H9 (cell line): ENCODE measurements around the gene PMP22. TPM values are rescaled to one million over a fixed set of nuclear protein-coding genes. Genes with fewer than 3 reads are reported as not detected.

Source experiments
- DNase-seq: peaks from one replicate; pipeline ENCODE4 v3.0.0-alpha.2; 2017
- H2AFZ ChIP-seq: one replicate; pipeline ENCODE4 v1.6.1; 2013; ENCODE audit warnings: mild to moderate bottlenecking, low read length, control low read depth, moderate library complexity
- H2AK5ac ChIP-seq: 2 replicates; pipeline ENCODE4 v1.6.1; 2013; ENCODE audit warnings: low read length, control low read depth, mixed read lengths; ENCODE audit not compliant: insufficient read length
- H2BK120ac ChIP-seq: one replicate; pipeline ENCODE4 v1.6.1; 2013; ENCODE audit warnings: low read depth, mild to moderate bottlenecking, low read length, control low read depth, inconsistent platforms; ENCODE audit not compliant: poor library complexity, severe bottlenecking
- H2BK12ac ChIP-seq: 2 replicates; pipeline ENCODE4 v1.6.1; 2013; ENCODE audit warnings: low read length, control low read depth, mixed read lengths, low read depth; ENCODE audit not compliant: insufficient read length
- H2BK15ac ChIP-seq: 2 replicates; pipeline ENCODE4 v1.6.1; 2013; ENCODE audit warnings: low read depth, low read length, control low read depth
- H2BK20ac ChIP-seq: one replicate; pipeline ENCODE4 v1.6.1; 2013; ENCODE audit warnings: low read depth, mild to moderate bottlenecking, low read length, control low read depth, inconsistent platforms; ENCODE audit not compliant: poor library complexity, severe bottlenecking
- H2BK5ac ChIP-seq: 2 replicates; pipeline ENCODE4 v1.6.1; 2013; ENCODE audit warnings: low read length, control low read depth, mixed read lengths; ENCODE audit not compliant: insufficient read length
- H3K14ac ChIP-seq: 2 replicates; pipeline ENCODE4 v1.6.1; 2013; ENCODE audit warnings: low read length, control low read depth; ENCODE audit not compliant: insufficient read depth
- H3K18ac ChIP-seq: 2 replicates; pipeline ENCODE4 v1.6.1; 2013; ENCODE audit warnings: low read depth, mild to moderate bottlenecking, mixed read lengths, low read length, control low read depth; ENCODE audit not compliant: insufficient read length
- H3K23ac ChIP-seq: 2 replicates; pipeline ENCODE4 v1.6.1; 2013; ENCODE audit warnings: low read length, control low read depth, mixed read lengths, low read depth; ENCODE audit not compliant: insufficient read length
- H3K23me2 ChIP-seq: 2 replicates; pipeline ENCODE4 v1.6.1; 2013; ENCODE audit warnings: low read depth, mild to moderate bottlenecking, mixed read lengths, low read length, control low read depth; ENCODE audit not compliant: insufficient read length, poor library complexity, severe bottlenecking
- H3K27ac ChIP-seq: 2 replicates; pipeline ENCODE4 v1.5.1; 2013; ENCODE audit warnings: low read length, control low read depth, mixed read lengths, low read depth; ENCODE audit not compliant: insufficient read length
- H3K27me3 ChIP-seq: 2 replicates; pipeline ENCODE4 v1.6.1; 2013; ENCODE audit warnings: low read length, control low read depth, inconsistent platforms; ENCODE audit not compliant: insufficient read depth
- H3K4ac ChIP-seq: 2 replicates; pipeline ENCODE4 v1.6.1; 2013; ENCODE audit warnings: low read depth, mild to moderate bottlenecking, control low read depth, inconsistent platforms, low read length, moderate library complexity
- H3K4me1 ChIP-seq: 2 replicates; pipeline ENCODE4 v1.6.1; 2013; ENCODE audit warnings: low read length, control low read depth, inconsistent platforms; ENCODE audit not compliant: insufficient read depth
- H3K4me2 ChIP-seq: 2 replicates; pipeline ENCODE4 v1.6.1; 2013; ENCODE audit warnings: low read length, control low read depth, mixed read lengths; ENCODE audit not compliant: insufficient read length, insufficient read depth
- H3K56ac ChIP-seq: 2 replicates; pipeline ENCODE4 v1.6.1; 2013; ENCODE audit warnings: low read depth, mild to moderate bottlenecking, mixed read lengths, low read length, control low read depth; ENCODE audit not compliant: insufficient read length
- H3K79me1 ChIP-seq: 2 replicates; pipeline ENCODE4 v1.6.1; 2013; ENCODE audit warnings: low read depth, mild to moderate bottlenecking, moderate library complexity, low read length, control low read depth, inconsistent platforms; ENCODE audit not compliant: insufficient read depth, poor library complexity, severe bottlenecking
- H3K79me2 ChIP-seq: 2 replicates; pipeline ENCODE4 v1.6.1; 2013; ENCODE audit warnings: low read length, control low read depth, inconsistent platforms; ENCODE audit not compliant: insufficient read depth
- H3K9ac ChIP-seq: 2 replicates; pipeline ENCODE4 v1.6.1; 2013; ENCODE audit warnings: low read length, control low read depth, mixed read lengths; ENCODE audit not compliant: insufficient read length; ENCODE audit errors: extremely low read depth
- H3K9me3 ChIP-seq: one replicate; pipeline ENCODE4 v1.6.1; 2013; ENCODE audit warnings: low read depth, low read length, inconsistent platforms; ENCODE audit not compliant: control insufficient read depth
- H3T11ph ChIP-seq: one replicate; pipeline ENCODE4 v1.6.1; 2013; ENCODE audit warnings: mild to moderate bottlenecking, low read length, control low read depth, inconsistent platforms
- H4K20me1 ChIP-seq: one replicate; pipeline ENCODE4 v1.6.1; 2013; ENCODE audit not compliant: control insufficient read depth, insufficient read length, insufficient read depth
- H4K5ac ChIP-seq: 2 replicates; pipeline ENCODE4 v1.6.1; 2013; ENCODE audit warnings: low read depth, mild to moderate bottlenecking, mixed read lengths, low read length, control low read depth; ENCODE audit not compliant: insufficient read length
- H4K8ac ChIP-seq: replicated peaks from 2 replicates; pipeline ENCODE4 v1.6.1; 2013; ENCODE audit warnings: low read length, control low read depth, mixed read lengths, low read depth; ENCODE audit not compliant: insufficient read length
- H4K91ac ChIP-seq: 2 replicates; pipeline ENCODE4 v1.6.1; 2013; ENCODE audit warnings: low read depth, mild to moderate bottlenecking, moderate library complexity, mixed read lengths, low read length, control low read depth; ENCODE audit not compliant: insufficient read length
- H3K27ac Mint-ChIP-seq, 3 experiments: 2 replicates in 2 of 3; 3 replicates in 1 of 3; pipeline ENCODE4 v1.8.0; 2020 to 2021; ENCODE audit warnings: mixed read lengths in 3 of 3, mild to moderate bottlenecking in 1 of 3, moderate library complexity in 1 of 3
- H3K27me3 Mint-ChIP-seq: 2 replicates; pipeline ENCODE4 v1.8.0; 2021; ENCODE audit warnings: low read depth, mild to moderate bottlenecking, moderate library complexity, mixed read lengths
- H3K36me3 Mint-ChIP-seq, 3 experiments: 2 replicates in 2 of 3; 3 replicates in 1 of 3; pipeline ENCODE4 v1.8.0; 2020 to 2021; ENCODE audit warnings: low read depth in 3 of 3, mixed read lengths in 3 of 3; ENCODE audit not compliant: insufficient read depth in 1 of 3
- H3K4me1 Mint-ChIP-seq, 2 experiments: 2 replicates each; pipeline ENCODE4 v1.8.0; 2020; ENCODE audit warnings: mixed read lengths in 2 of 2
- H3K4me3 Mint-ChIP-seq, 2 experiments: 2 replicates in 1 of 2; 3 replicates in 1 of 2; pipeline ENCODE4 v1.8.0; 2020 to 2021; ENCODE audit warnings: mild to moderate bottlenecking in 2 of 2, mixed read lengths in 2 of 2, moderate library complexity in 1 of 2
- H3K9me3 Mint-ChIP-seq, 2 experiments: 2 replicates in 1 of 2; 3 replicates in 1 of 2; pipeline ENCODE4 v1.8.0; 2020; ENCODE audit warnings: mild to moderate bottlenecking in 2 of 2, mixed read lengths in 2 of 2, moderate library complexity in 1 of 2
- WGBS: extraction: QIAGEN DNeasy Blood & Tissue Kit; methylation state at CpG from one replicate; pipeline ENCODE4 v1.1.7; 2013; ENCODE audit warnings: missing lambda C conversion rate, low lambda C conversion rate, mixed read lengths; ENCODE audit not compliant: insufficient read length; ENCODE audit errors: extremely low coverage; 5-methylcytosine and 5-hydroxymethylcytosine counted together
- total RNA-seq: library from RNA; stranded (reverse); gene quantifications from 2 replicates; pipeline ENCODE4 v1.2.1, GENCODE V29; 2021
- TF ChIP-seq, protein P1 (sequence below): fragments of 200-600 bp; sonication (generic); conservative IDR thresholded peaks from 3 replicates; pipeline ENCODE4 v1.8.0; 2021; ENCODE audit warnings: antibody characterized with exemption, mild to moderate bottlenecking

Gene PMP22
- total RNA-seq, 1 experiment from 2014 or later = 1.5 TPM

DNA sequence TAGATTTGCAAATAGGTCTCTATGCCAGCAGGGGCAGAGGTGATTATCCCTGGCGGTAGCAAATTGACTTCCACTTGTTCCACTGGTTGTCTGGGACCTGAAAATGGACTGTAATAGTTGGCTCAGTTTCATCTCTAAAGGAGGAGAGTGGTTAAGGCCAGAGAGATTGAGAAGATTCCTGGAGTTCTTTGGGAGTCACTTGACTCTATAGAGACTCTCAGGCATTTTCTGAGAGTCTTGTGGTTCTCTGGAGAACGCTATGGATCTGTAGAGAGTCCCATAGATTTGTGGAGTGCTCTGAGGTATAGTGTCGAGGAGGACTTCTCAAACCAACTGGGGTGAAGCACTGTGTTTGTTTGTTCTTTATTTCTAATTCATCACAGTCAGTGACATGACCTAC lies 8.9 kb upstream of the PMP22 start:
- Mint-ChIP-seq H3K4me1 (peaks cover 7 to 9% of the 10 kb centered on the region in 2 experiments), H3K4me3 (no peak overlapping the region), H3K27me3 (peaks cover 13% of the 10 kb centered on the region), H3K9me3 (peaks cover 11 to 14% of the 10 kb centered on the region in 2 experiments), H3K27ac (no peak overlapping the region), H3K36me3 (no peaks in the 10 kb centered on the region; a peak in 2 of 7 replicates)
- no peak overlapping the region for H3K4ac ChIP-seq
- no peak overlapping the region for H4K91ac ChIP-seq
- no peak overlapping the region for H2BK12ac ChIP-seq
- TF ChIP-seq, protein P1, sequence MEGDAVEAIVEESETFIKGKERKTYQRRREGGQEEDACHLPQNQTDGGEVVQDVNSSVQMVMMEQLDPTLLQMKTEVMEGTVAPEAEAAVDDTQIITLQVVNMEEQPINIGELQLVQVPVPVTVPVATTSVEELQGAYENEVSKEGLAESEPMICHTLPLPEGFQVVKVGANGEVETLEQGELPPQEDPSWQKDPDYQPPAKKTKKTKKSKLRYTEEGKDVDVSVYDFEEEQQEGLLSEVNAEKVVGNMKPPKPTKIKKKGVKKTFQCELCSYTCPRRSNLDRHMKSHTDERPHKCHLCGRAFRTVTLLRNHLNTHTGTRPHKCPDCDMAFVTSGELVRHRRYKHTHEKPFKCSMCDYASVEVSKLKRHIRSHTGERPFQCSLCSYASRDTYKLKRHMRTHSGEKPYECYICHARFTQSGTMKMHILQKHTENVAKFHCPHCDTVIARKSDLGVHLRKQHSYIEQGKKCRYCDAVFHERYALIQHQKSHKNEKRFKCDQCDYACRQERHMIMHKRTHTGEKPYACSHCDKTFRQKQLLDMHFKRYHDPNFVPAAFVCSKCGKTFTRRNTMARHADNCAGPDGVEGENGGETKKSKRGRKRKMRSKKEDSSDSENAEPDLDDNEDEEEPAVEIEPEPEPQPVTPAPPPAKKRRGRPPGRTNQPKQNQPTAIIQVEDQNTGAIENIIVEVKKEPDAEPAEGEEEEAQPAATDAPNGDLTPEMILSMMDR = no peak
- H2BK15ac ChIP-seq = no peak overlapping the region
- H3K4me1 ChIP-seq = no peaks in the 10 kb centered on the region; the same call in none of the 2 replicates
- no peaks in the 10 kb centered on the region for H3K9me3 ChIP-seq
- H2AFZ ChIP-seq = no peak overlapping the region
- H3K23me2 ChIP-seq = no peaks in the 10 kb centered on the region
- no peaks in the 10 kb centered on the region for H3K27me3 ChIP-seq
- no peaks in the 10 kb centered on the region for H4K20me1 ChIP-seq
- DNase-seq = no peak
- H3K23ac ChIP-seq = no peak overlapping the region
- no peak overlapping the region for H2BK120ac ChIP-seq
- H3K14ac ChIP-seq = no peak overlapping the region
- no peak overlapping the region for H3K4me2 ChIP-seq
- H3K18ac ChIP-seq = no peak overlapping the region
- H3K79me1 ChIP-seq = no peaks in the 10 kb centered on the region
- H3K27ac ChIP-seq = no peak overlapping the region
- no peak overlapping the region for H3K9ac ChIP-seq
- no peak overlapping the region for H2BK5ac ChIP-seq
- H3T11ph ChIP-seq = no peak overlapping the region
- WGBS = no CpG with 5 or more reads among the region's 3 CpGs
- H3K56ac ChIP-seq = no peak overlapping the region
- no peak overlapping the region for H4K5ac ChIP-seq
- no peak overlapping the region for H2AK5ac ChIP-seq
- H4K8ac ChIP-seq = no peak overlapping the region
- no peak overlapping the region for H2BK20ac ChIP-seq
- no peaks in the 10 kb centered on the region for H3K79me2 ChIP-seq
